ENCODE data around the gene RICTOR.
A peak's percentile ranks its signal among the peaks of the same experiment; 100 is the strongest.

Gene RICTOR

GRCh38 chr5:39092581-39093351 is 18.6 kb upstream of the RICTOR start:
- no peak for DNase-seq

- no peak for DNase-seq
Measured at GRCh38 chr5:39091940-39092580, 17.9 kb upstream of the RICTOR start.

- no peak for DNase-seq
Measured at GRCh38 chr5:39083968-39084367, 9.8 kb upstream of the RICTOR start.

GRCh38 chr5:39082995-39083394 is 8.8 kb upstream of the RICTOR start:
- no peak for DNase-seq

- DNase-seq, result peak; percentile 45
Measured at GRCh38 chr5:39080597-39081204, 6.5 kb upstream of the RICTOR start.

- no peak for DNase-seq
Measured at GRCh38 chr5:39080168-39080567, 6.0 kb upstream of the RICTOR start.

GRCh38 chr5:39079147-39079546 is 4.9 kb upstream of the RICTOR start:
- DNase-seq, result no peak

GRCh38 chr5:39076757-39077728 is 2.8 kb upstream of the RICTOR start:
- no peak for DNase-seq

GRCh38 chr5:39076101-39076756 is 2.0 kb upstream of the RICTOR start:
- no peak for DNase-seq

- no peak for DNase-seq
Measured at GRCh38 chr5:39073767-39074016, 507 bp downstream of the RICTOR start.

- DNase-seq, result peak; percentile 67
Measured at GRCh38 chr5:39072925-39073766, 1.1 kb downstream of the RICTOR start.

- no peak for DNase-seq
Measured at GRCh38 chr5:39068099-39068498, 6.1 kb downstream of the RICTOR start.

- no peak for DNase-seq
Measured at GRCh38 chr5:39064450-39064849, 9.7 kb downstream of the RICTOR start.

GRCh38 chr5:39063037-39063436 is 11.2 kb downstream of the RICTOR start:
- DNase-seq, result no peak

GRCh38 chr5:39062530-39062929 is 11.7 kb downstream of the RICTOR start:
- no peak for DNase-seq

- no peak for DNase-seq
Measured at GRCh38 chr5:39062104-39062503, 12.1 kb downstream of the RICTOR start.

- DNase-seq, result no peak
Measured at GRCh38 chr5:39059064-39059463, 15.1 kb downstream of the RICTOR start.

GRCh38 chr5:39058178-39058921 is 15.8 kb downstream of the RICTOR start:
- DNase-seq, result no peak

- DNase-seq, result no peak
Measured at GRCh38 chr5:39057734-39058133, 16.5 kb downstream of the RICTOR start.

- DNase-seq, result no peak
Measured at GRCh38 chr5:39055768-39056398, 18.3 kb downstream of the RICTOR start.
